Panc1 (cell line): Measurements from ENCODE around the gene CBLL1.

Experiments used
- CTCF ChIP-seq: fragments of 450-650 bp; IDR thresholded peaks from 2 replicates; pipeline ENCODE4 v1.5.1; 2017; ENCODE audit warnings: mild to moderate bottlenecking
- POLR2AphosphoS5 ChIP-seq: IDR thresholded peaks from 2 replicates; pipeline ENCODE4 v1.6.1; 2012; ENCODE audit warnings: mild to moderate bottlenecking, low read depth, low read length, moderate library complexity
- REST ChIP-seq, 2 experiments: IDR thresholded peaks; 2 replicates each; pipeline ENCODE4 v1.6.1; 2011 to 2012; ENCODE audit warnings: low read depth in 2 of 2, control low read depth in 1 of 2, low read length in 1 of 2, mild to moderate bottlenecking in 1 of 2, moderate library complexity in 1 of 2; ENCODE audit not compliant: insufficient read depth in 1 of 2
- SIN3A ChIP-seq: IDR thresholded peaks from 2 replicates; pipeline ENCODE4 v1.6.1; 2012; ENCODE audit warnings: low read depth, mild to moderate bottlenecking, low read length, moderate library complexity, borderline replicate concordance; ENCODE audit not compliant: insufficient read depth

- TF ChIP-seq CTCF (no peak), REST (IDR thresholded peaks at IDR 0.05; ENCODE audit: insufficient read depth in 1 of 2, low read depth in 2 of 2, low read length in 1 of 2) (no peak), POLR2AphosphoS5 (no peak), SIN3A (no peak)
Observed at GRCh38 chr7:107742678-107743566, 1.0 kb upstream of the CBLL1 start.
